ENCODE data around the gene OLIG2.

OLIG2 gene

DNA sequence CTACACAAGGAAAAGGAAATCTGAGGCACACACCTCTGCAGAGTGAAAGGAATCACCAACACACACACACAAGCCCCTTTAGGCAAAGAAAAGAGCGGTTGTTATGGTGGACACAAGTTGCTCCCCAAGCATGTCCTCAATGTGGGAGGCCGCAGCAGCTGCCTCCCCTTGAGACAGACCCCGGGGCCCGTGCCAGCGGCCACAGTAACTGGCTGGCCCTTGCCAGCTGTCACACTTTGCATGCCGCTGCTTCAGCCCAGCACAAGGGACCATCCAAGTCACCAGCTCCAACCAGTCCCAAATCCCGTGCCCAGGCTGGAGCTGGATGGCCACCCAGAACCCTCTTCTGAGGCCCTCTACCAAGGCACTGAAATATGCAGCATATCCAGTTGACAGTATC is 41.3 kb downstream of the OLIG2 start:
- H3K27ac Mint-ChIP-seq (ENCODE audit: low read depth) = no peak overlapping the region
- ATAC-seq (replicated peaks; ENCODE audit: extremely low read depth, poor library complexity, severe bottlenecking) (no peak), DNase-seq (ENCODE audit: low spot score in 2 of 2) (no peak)
- H3K4me1 Mint-ChIP-seq = peaks cover 20% of the 10 kb centered on the region
- no peaks in the 10 kb centered on the region for H3K9me3 Mint-ChIP-seq
- no peak overlapping the region for H3K4me3 Mint-ChIP-seq
- peaks cover 2% of the 10 kb centered on the region for H3K36me3 Mint-ChIP-seq (ENCODE audit: insufficient read depth)
- H3K27me3 Mint-ChIP-seq = peaks cover 87% of the 10 kb centered on the region

DNA sequence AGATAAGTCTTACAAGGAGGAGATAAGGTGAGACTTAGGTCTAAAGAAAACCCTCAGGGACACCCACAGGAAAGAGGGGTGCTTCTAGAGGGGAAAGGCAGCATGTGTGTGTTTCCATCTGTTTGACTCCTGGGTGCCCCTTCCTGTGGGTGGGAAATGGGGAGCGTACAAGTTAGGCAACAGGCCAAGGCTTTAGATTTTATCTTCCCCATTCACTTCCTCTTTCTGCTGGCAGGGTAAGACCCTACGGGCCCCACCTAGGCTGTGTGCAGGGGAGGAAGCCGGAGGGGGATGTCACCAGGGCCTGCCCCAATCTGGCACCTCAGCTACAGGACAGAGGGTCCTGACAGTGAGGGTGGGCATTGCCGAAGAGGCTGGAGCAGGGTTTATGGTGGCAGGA is 41.7 kb downstream of the OLIG2 start:
- Mint-ChIP-seq H3K27ac (ENCODE audit: low read depth) (no peak overlapping the region), H3K4me3 (no peak overlapping the region), H3K27me3 (peaks cover 87% of the 10 kb centered on the region), H3K9me3 (no peaks in the 10 kb centered on the region), H3K36me3 (ENCODE audit: insufficient read depth) (peaks cover 2% of the 10 kb centered on the region), H3K4me1 (peaks cover 22% of the 10 kb centered on the region)
- DNase-seq (ENCODE audit: low spot score in 2 of 2) (no peak), ATAC-seq (replicated peaks; ENCODE audit: extremely low read depth, poor library complexity, severe bottlenecking) (no peak)

DNA sequence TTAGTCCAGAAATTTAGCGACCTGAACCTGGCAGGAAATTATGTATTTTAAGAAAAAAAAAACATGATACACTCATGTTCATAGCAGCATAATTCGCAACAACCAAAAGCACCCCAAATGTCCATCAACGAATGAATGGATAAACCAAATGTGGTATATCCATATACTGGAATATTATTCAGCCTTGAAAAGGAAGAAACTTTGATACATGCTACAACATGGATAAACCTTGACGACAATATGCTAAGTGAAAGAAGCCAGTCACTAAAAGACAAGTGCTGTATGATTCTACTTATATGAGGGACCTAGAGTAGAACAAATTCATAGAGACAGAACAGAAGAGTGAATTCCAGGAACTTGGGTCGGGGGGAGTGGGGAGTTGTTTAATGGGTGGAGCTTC is 43.5 kb downstream of the OLIG2 start:
- Mint-ChIP-seq H3K27ac (ENCODE audit: low read depth) (no peak overlapping the region), H3K27me3 (peaks cover 88% of the 10 kb centered on the region), H3K4me1 (peaks cover 17% of the 10 kb centered on the region)

DNA sequence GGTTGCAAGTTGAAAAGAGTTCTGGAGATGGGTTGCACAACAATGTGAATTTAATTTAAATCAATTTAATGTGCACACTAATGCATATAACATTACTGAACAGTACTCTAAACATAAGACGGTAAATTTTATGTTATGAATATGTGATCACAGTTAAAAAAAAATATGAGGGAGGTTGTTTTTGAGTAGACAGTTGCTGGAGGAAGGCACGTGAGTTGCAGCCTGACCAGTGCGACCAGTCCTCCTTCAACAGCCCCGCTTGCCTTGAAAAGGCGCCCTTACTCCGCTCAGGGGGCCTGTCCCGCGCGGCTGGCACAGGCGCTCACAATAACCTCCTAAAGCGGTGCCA is 43.9 kb downstream of the OLIG2 start:
- Mint-ChIP-seq H3K4me3 (peak overlapping the region; percentile 31), H3K27ac (ENCODE audit: low read depth) (no peak overlapping the region), H3K27me3 (peaks cover 88% of the 10 kb centered on the region), H3K9me3 (no peaks in the 10 kb centered on the region), H3K4me1 (peaks cover 17% of the 10 kb centered on the region), H3K36me3 (ENCODE audit: insufficient read depth) (peaks cover 2% of the 10 kb centered on the region)
- no peak for ATAC-seq (replicated peaks; ENCODE audit: extremely low read depth, poor library complexity, severe bottlenecking)
- DNase-seq (ENCODE audit: low spot score in 2 of 2) = no peak

More for the DNA sequence above, 43.5 kb downstream of the OLIG2 start:
- no peaks in the 10 kb centered on the region for H3K9me3 Mint-ChIP-seq
- H3K4me3 Mint-ChIP-seq = peak overlapping the region; percentile 31
- DNase-seq (ENCODE audit: low spot score in 2 of 2) (no peak), ATAC-seq (replicated peaks; ENCODE audit: extremely low read depth, poor library complexity, severe bottlenecking) (no peak)
- peaks cover 2% of the 10 kb centered on the region for H3K36me3 Mint-ChIP-seq (ENCODE audit: insufficient read depth)

DNA sequence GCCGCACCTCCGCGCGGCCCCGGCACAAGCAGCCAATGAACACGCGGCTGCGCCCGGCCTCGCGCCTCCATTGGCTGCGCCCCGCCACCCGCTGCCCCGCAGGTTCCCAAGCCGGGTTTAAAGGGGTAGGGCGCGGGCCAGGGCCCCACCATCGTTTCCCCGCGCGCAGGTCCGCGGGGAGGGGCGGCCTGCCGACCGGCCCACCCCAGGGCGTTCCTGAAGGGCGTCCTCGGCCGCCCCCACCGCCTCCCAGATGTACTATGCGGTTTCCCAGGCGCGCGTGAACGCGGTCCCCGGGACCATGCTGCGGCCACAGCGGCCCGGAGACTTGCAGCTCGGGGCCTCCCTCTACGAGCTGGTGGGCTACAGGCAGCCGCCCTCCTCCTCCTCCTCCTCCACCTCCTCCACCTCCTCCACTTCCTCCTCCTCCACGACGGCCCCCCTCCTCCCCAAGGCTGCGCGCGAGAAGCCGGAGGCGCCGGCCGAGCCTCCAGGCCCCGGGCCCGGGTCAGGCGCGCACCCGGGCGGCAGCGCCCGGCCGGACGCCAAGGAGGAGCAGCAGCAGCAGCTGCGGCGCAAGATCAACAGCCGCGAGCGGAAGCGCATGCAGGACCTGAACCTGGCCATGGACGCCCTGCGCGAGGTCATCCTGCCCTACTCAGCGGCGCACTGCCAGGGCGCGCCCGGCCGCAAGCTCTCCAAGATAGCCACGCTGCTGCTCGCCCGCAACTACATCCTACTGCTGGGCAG is 44.4 kb downstream of the OLIG2 start, which contains the start of gene OLIG1:
Gene OLIG1, plus strand, starts transcription at position 148 of the 750 bp plus-strand sequence. Its CDS starts 106 bp downstream, at position 254.
- Mint-ChIP-seq H3K4me3 (peak within 1 kb of the TSS; percentile 71), H3K27me3 (peaks cover 87% of the 10 kb centered on the region), H3K27ac (ENCODE audit: low read depth) (no peak within 1 kb of the TSS), H3K9me3 (no peaks in the 10 kb centered on the region), H3K4me1 (peaks cover 17% of the 10 kb centered on the region), H3K36me3 (ENCODE audit: insufficient read depth) (peaks cover 2% of the 10 kb centered on the region)
- no peak for DNase-seq (ENCODE audit: low spot score in 2 of 2)
- peak; percentile 44 for ATAC-seq (replicated peaks; ENCODE audit: extremely low read depth, poor library complexity, severe bottlenecking)

DNA sequence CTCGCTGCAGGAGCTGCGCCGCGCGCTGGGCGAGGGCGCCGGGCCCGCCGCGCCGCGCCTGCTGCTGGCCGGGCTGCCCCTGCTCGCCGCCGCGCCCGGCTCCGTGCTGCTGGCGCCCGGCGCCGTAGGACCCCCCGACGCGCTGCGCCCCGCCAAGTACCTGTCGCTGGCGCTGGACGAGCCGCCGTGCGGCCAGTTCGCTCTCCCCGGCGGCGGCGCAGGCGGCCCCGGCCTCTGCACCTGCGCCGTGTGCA is 44.9 kb downstream of the OLIG2 start:
- Mint-ChIP-seq H3K27ac (ENCODE audit: low read depth) (no peak overlapping the region), H3K27me3 (peaks cover 86% of the 10 kb centered on the region), H3K36me3 (ENCODE audit: insufficient read depth) (peaks cover 2% of the 10 kb centered on the region), H3K4me3 (no peak overlapping the region), H3K4me1 (peaks cover 17% of the 10 kb centered on the region), H3K9me3 (no peaks in the 10 kb centered on the region)
- no peak for DNase-seq (ENCODE audit: low spot score in 2 of 2)
- ATAC-seq (replicated peaks; ENCODE audit: extremely low read depth, poor library complexity, severe bottlenecking) = no peak

DNA sequence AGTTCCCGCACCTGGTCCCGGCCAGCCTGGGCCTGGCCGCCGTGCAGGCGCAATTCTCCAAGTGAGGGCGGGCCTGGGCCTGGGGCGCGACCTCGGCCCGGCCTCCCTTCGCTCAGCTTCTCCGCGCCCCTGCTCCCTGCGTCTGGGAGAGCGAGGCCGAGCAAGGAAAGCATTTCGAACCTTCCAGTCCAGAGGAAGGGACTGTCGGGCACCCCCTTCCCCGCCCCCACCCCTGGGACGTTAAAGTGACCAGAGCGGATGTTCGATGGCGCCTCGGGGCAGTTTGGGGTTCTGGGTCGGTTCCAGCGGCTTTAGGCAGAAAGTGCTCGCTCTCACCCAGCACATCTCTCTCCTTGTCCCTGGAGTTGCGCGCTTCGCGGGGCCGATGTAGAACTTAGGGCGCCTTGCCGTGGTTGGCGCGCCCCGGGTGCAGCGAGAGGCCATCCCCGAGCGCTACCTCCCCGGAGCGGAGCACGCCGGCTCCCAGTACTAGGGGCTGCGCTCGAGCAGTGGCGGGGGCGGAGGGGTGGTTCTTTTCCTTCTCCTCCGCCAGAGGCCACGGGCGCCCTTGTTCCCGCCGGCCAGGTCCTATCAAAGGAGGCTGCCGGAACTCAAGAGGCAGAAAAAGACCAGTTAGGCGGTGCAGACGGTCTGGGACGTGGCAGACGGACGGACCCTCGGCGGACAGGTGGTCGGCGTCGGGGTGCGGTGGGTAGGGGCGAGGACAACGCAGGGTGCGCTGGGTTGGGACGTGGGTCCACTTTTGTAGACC is 45.4 kb downstream of the OLIG2 start:
- no peak for ATAC-seq (replicated peaks; ENCODE audit: extremely low read depth, poor library complexity, severe bottlenecking)
- Mint-ChIP-seq H3K36me3 (ENCODE audit: insufficient read depth) (peaks cover 2% of the 10 kb centered on the region), H3K9me3 (no peaks in the 10 kb centered on the region), H3K4me1 (peaks cover 17% of the 10 kb centered on the region), H3K27ac (ENCODE audit: low read depth) (no peak overlapping the region), H3K4me3 (peak overlapping the region; percentile 71), H3K27me3 (peaks cover 87% of the 10 kb centered on the region)
- no peak for DNase-seq (ENCODE audit: low spot score in 2 of 2)

DNA sequence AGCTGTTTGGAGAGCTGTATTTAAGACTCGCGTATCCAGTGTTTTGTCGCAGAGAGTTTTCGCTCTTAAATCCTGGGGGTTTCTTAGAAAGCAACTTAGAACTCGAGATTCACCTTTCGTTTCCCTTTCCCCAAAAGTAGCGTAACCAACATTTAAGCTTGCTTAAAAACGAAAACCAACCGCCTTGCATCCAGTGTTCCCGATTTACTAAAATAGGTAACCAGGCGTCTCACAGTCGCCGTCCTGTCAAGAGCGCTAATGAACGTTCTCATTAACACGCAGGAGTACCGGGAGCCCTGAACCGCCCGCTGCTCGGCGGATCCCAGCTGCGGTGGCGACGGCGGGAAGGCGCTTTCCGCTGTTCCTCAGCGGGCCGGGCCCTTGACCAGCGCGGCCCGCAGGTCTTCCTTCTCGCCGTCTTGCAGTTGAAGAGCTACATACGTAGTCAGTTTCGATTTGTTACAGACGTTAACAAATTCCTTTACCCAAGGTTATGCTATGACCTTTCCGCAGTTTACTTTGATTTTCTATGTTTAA is 46.1 kb downstream of the OLIG2 start:
- DNase-seq (ENCODE audit: low spot score in 2 of 2) = no peak
- H3K4me3 Mint-ChIP-seq = peak overlapping the region; percentile 71
- no peak overlapping the region for H3K27ac Mint-ChIP-seq (ENCODE audit: low read depth)
- ATAC-seq (replicated peaks; ENCODE audit: extremely low read depth, poor library complexity, severe bottlenecking) = no peak
- peaks cover 17% of the 10 kb centered on the region for H3K4me1 Mint-ChIP-seq
- no peaks in the 10 kb centered on the region for H3K9me3 Mint-ChIP-seq
- peaks cover 87% of the 10 kb centered on the region for H3K27me3 Mint-ChIP-seq
- H3K36me3 Mint-ChIP-seq (ENCODE audit: insufficient read depth) = peaks cover 2% of the 10 kb centered on the region

DNA sequence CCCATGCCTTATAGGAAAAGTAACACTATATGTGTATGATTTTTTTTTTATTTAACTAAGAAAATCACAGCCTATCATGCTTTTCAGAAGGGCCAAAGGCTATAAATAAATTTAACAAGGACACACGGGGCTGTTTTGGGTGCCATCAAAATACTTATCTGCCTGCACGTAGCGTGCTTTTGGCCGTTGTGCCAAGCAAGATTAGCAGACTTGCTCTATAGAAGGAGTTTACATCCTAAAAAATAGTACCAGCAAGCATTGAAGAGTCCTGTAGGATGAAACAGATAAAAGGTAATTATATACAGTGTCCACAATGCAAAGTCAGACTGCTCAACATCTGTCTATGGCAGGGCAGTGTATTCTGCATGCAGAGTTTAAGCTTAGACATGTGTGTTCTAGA is 47.9 kb downstream of the OLIG2 start:
- H3K27me3 Mint-ChIP-seq = peaks cover 85% of the 10 kb centered on the region
- H3K36me3 Mint-ChIP-seq (ENCODE audit: insufficient read depth) = peaks cover 2% of the 10 kb centered on the region

DNA sequence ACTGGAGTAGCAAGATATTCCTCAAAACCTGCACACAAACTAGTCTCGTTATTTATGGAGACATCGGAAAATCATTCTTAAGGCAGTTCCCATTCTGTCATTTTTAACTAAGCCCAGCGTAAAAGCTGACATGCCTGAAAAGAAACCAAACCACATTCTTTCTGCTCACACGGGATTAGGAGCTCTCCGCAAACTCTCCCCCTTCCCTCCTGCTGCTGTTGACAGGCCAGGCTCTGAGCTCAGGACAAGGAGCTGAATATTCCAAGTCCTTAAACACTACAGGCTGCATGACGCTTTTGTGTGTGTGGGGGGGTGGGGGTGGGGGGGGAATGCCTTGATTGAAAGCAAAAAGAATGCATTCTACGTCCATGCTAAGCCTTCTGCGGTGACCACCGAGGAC is 49.4 kb downstream of the OLIG2 start:
- H3K36me3 Mint-ChIP-seq (ENCODE audit: insufficient read depth) = peaks cover 2% of the 10 kb centered on the region
- ATAC-seq (replicated peaks; ENCODE audit: extremely low read depth, poor library complexity, severe bottlenecking) (no peak), DNase-seq (ENCODE audit: low spot score in 2 of 2) (no peak)
- H3K27ac Mint-ChIP-seq (ENCODE audit: low read depth) = no peak overlapping the region
- H3K9me3 Mint-ChIP-seq = no peaks in the 10 kb centered on the region
- peaks cover 19% of the 10 kb centered on the region for H3K4me1 Mint-ChIP-seq
- H3K27me3 Mint-ChIP-seq = peaks cover 78% of the 10 kb centered on the region
- H3K4me3 Mint-ChIP-seq = no peak overlapping the region

More for the DNA sequence above, 47.9 kb downstream of the OLIG2 start:
- Mint-ChIP-seq H3K27ac (ENCODE audit: low read depth) (no peak overlapping the region), H3K4me3 (no peak overlapping the region), H3K4me1 (peaks cover 18% of the 10 kb centered on the region), H3K9me3 (no peaks in the 10 kb centered on the region)
- DNase-seq (ENCODE audit: low spot score in 2 of 2) (no peak), ATAC-seq (replicated peaks; ENCODE audit: extremely low read depth, poor library complexity, severe bottlenecking) (no peak)

DNA sequence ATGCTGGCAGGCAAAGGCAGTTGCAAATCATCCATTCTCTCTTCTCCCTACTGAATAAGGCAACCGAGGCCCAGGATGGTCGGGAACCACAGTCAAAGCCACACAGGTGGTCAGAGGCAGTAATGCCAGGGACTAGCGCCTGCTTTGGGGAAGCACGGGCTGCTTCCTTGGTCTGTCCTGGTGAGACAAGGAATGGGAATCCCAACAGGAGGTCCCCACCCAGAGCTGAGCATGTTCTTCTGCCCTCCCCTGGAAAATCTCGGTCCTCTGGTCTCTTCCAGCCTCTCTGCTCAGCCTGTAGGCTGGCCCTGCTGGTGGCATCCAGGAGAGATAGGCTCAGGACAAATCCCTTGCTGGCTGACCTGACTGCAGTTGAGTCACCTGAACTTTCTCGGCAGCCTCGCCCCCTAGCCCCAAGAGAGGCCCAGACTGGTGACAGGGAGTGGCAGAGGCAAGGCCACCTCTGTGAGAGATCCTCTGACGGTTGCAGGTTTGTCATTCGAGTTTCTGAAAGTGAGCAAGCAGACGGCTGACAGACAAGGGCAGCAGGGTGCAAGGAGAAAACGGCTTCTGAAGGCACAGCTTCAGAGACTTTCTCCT is 50.0 kb downstream of the OLIG2 start:
- Mint-ChIP-seq H3K27me3 (peaks cover 78% of the 10 kb centered on the region), H3K4me3 (no peak overlapping the region), H3K27ac (ENCODE audit: low read depth) (no peak overlapping the region), H3K36me3 (ENCODE audit: insufficient read depth) (peaks cover 2% of the 10 kb centered on the region), H3K9me3 (no peaks in the 10 kb centered on the region), H3K4me1 (peaks cover 19% of the 10 kb centered on the region)
- no peak for ATAC-seq (replicated peaks; ENCODE audit: extremely low read depth, poor library complexity, severe bottlenecking)
- DNase-seq (ENCODE audit: low spot score in 2 of 2) = no peak

DNA sequence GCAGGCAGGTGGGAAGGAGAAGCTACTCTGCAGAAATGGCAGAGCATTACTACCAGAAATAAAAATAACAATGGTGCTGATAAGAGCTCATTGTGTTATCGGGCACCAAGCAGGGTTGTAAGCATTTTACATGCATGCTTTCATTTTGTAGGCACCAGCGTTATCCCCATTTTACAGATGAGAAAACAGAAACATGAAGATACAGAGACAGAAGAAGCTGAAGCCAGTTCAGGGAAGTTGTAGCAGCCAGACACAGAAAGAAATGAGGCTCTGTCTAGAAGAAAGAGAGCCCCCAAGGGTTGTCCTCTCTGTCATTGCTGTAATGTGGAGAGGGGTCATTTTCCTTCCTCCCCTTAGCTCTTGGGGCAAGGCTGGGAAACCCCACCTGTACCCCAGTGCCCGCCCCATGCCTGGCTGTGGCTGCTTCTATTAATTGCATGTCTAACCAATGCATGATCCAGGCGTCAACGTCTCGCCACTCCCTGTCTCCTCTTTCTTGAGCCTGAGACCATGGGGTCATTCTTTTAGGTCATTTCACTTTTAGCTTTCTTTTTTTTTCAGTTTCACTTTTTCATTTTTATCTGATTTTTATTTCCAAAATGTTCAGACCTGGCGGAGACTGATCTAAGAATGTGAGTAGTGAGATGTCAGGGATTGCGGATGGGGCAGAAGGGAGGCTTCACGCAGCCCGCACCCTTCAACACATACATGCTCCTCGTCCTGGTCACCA is 51.0 kb downstream of the OLIG2 start:
- Mint-ChIP-seq H3K9me3 (no peaks in the 10 kb centered on the region), H3K27ac (ENCODE audit: low read depth) (no peak overlapping the region), H3K4me3 (no peak overlapping the region), H3K4me1 (peaks cover 11% of the 10 kb centered on the region), H3K36me3 (ENCODE audit: insufficient read depth) (no peaks in the 10 kb centered on the region), H3K27me3 (peaks cover 70% of the 10 kb centered on the region)
- DNase-seq (ENCODE audit: low spot score in 2 of 2) = no peak
- ATAC-seq (replicated peaks; ENCODE audit: extremely low read depth, poor library complexity, severe bottlenecking) = no peak
